WTC11 (cell line): Measurements from ENCODE around the gene CNTLN. TPM values are rescaled to one million over a fixed set of nuclear protein-coding genes. Genes with fewer than 3 reads are reported as not detected.

ENCODE experiments used
- ATAC-seq: fragments of 200-7000 bp; cut with Tn5 transposase; 2 replicates; pipeline ENCODE4 v1.10.0; 2021; ENCODE audit warnings: mild to moderate bottlenecking, moderate library complexity
- CTCF ChIA-PET: fragments of 300-600 bp; sonication (Branson Sonifier 250); formaldehyde crosslinking; loops from one replicate; lab custom pipeline; 2021; ENCODE audit warnings: antibody characterized with exemption; lab: Charles Lee
- POLR2A ChIA-PET: fragments of 350-600 bp; sonication (Branson Sonifier 250); formaldehyde crosslinking; loops from one replicate; lab custom pipeline; 2021; ENCODE audit warnings: antibody characterized with exemption; lab: Charles Lee
- DNase-seq: peaks from one replicate; pipeline ENCODE4 v3.0.0; 2021; ENCODE audit warnings: low spot score
- H3K27ac Mint-ChIP-seq: 2 replicates; pipeline ENCODE4 v1.8.0; 2021; ENCODE audit warnings: mixed read lengths
- H3K27me3 Mint-ChIP-seq: 2 replicates; pipeline ENCODE4 v1.8.0; 2021; ENCODE audit warnings: low read depth, mild to moderate bottlenecking, moderate library complexity, mixed read lengths
- H3K36me3 Mint-ChIP-seq: 2 replicates; pipeline ENCODE4 v1.8.0; 2021; ENCODE audit warnings: mixed read lengths
- H3K4me1 Mint-ChIP-seq: 2 replicates; pipeline ENCODE4 v1.8.0; 2022; ENCODE audit warnings: mixed read lengths
- H3K4me3 Mint-ChIP-seq: 2 replicates; pipeline ENCODE4 v1.8.0; 2021; ENCODE audit warnings: mild to moderate bottlenecking, moderate library complexity, mixed read lengths
- H3K9me3 Mint-ChIP-seq: 2 replicates; pipeline ENCODE4 v1.8.0; 2021; ENCODE audit warnings: mixed read lengths
- ARID4B ChIP-seq: sonication (generic); formaldehyde crosslinking; IDR thresholded peaks from 2 replicates; pipeline ENCODE4 v1.8.0; 2023; ENCODE audit warnings: missing genetic modification reagents, mild to moderate bottlenecking, borderline replicate concordance
- ATF2 ChIP-seq: sonication (generic); formaldehyde crosslinking; IDR thresholded peaks from 2 replicates; pipeline ENCODE4 v1.8.1; 2022; ENCODE audit warnings: low read depth, missing genetic modification reagents, borderline replicate concordance
- ATF3 ChIP-seq: sonication (generic); formaldehyde crosslinking; conservative IDR thresholded peaks from 2 replicates; pipeline ENCODE4 v1.8.1; 2022; ENCODE audit warnings: mild to moderate bottlenecking, missing genetic modification reagents
- E2F4 ChIP-seq: sonication (generic); formaldehyde crosslinking; IDR thresholded peaks from 2 replicates; pipeline ENCODE4 v1.8.1; 2022; ENCODE audit warnings: low read depth, mild to moderate bottlenecking, moderate library complexity, missing genetic modification reagents, borderline replicate concordance
- ELF4 ChIP-seq: sonication (generic); formaldehyde crosslinking; IDR thresholded peaks from 2 replicates; pipeline ENCODE4 v1.8.1; 2022; ENCODE audit warnings: low read depth, mild to moderate bottlenecking, moderate library complexity, missing genetic modification reagents
- ERG ChIP-seq: fragments of 250-450 bp; sonication (Bioruptor Pico); IDR thresholded peaks from 2 replicates; pipeline ENCODE4 v1.8.0; 2021; ENCODE audit warnings: mild to moderate bottlenecking
- JAZF1 ChIP-seq: fragments of 250-450 bp; sonication (Bioruptor Pico); IDR thresholded peaks from 2 replicates; pipeline ENCODE4 v1.9.0; 2021; ENCODE audit warnings: moderate library complexity, mild to moderate bottlenecking, inconsistent platforms
- MYBL2 ChIP-seq: sonication (generic); formaldehyde crosslinking; IDR thresholded peaks from 2 replicates; pipeline ENCODE4 v1.8.1; 2023; ENCODE audit warnings: mild to moderate bottlenecking, moderate library complexity, missing genetic modification reagents
- OVOL2 ChIP-seq: fragments of 250-450 bp; sonication (Bioruptor Pico); IDR thresholded peaks from 2 replicates; pipeline ENCODE4 v1.9.0; 2021; ENCODE audit warnings: mild to moderate bottlenecking, borderline replicate concordance
- PREB ChIP-seq: sonication (generic); formaldehyde crosslinking; IDR thresholded peaks from 2 replicates; pipeline ENCODE4 v1.8.1; 2022; ENCODE audit warnings: mild to moderate bottlenecking, missing genetic modification reagents, moderate library complexity, borderline replicate concordance
- PRRX2 ChIP-seq: fragments of 250-450 bp; sonication (Bioruptor Pico); IDR thresholded peaks from 2 replicates; pipeline ENCODE4 v1.8.0; 2021; ENCODE audit warnings: mild to moderate bottlenecking
- STAT6 ChIP-seq: sonication (generic); formaldehyde crosslinking; conservative IDR thresholded peaks from 2 replicates; pipeline ENCODE4 v1.8.1; 2023; ENCODE audit warnings: mild to moderate bottlenecking, low read depth, missing genetic modification reagents, moderate library complexity
- TCF7 ChIP-seq: sonication (generic); formaldehyde crosslinking; IDR thresholded peaks from 2 replicates; pipeline ENCODE4 v1.8.0; 2022; ENCODE audit warnings: mild to moderate bottlenecking, low read depth, missing genetic modification reagents, moderate library complexity
- ZBTB21 ChIP-seq: sonication (generic); formaldehyde crosslinking; IDR thresholded peaks from 2 replicates; pipeline ENCODE4 v1.8.1; 2023; ENCODE audit warnings: mild to moderate bottlenecking, missing genetic modification reagents, borderline replicate concordance
- ZNF219 ChIP-seq: sonication (generic); formaldehyde crosslinking; IDR thresholded peaks from 2 replicates; pipeline ENCODE4 v1.8.0; 2023; ENCODE audit warnings: missing genetic modification reagents, mild to moderate bottlenecking, borderline replicate concordance
- ZNF425 ChIP-seq: fragments of 250-450 bp; sonication (Bioruptor Pico); conservative IDR thresholded peaks from 2 replicates; pipeline ENCODE4 v1.9.0; 2021; ENCODE audit warnings: mild to moderate bottlenecking
- ZNF512 ChIP-seq: sonication (generic); formaldehyde crosslinking; IDR thresholded peaks from 2 replicates; pipeline ENCODE4 v1.8.1; 2022; ENCODE audit warnings: missing genetic modification reagents, borderline replicate concordance
- total RNA-seq: library from RNA; stranded (reverse); gene quantifications from 3 replicates; pipeline ENCODE4 v1.2.3, GENCODE V29; 2021

The CNTLN gene
- total RNA-seq, 1 experiment from 2014 or later, result 13.4 TPM

GRCh38 chr9:17294822-17295624, 160.2 kb downstream of the CNTLN start:
- ATAC-seq (peak; percentile 52), DNase-seq (no peak)
- H3K4me1 Mint-ChIP-seq, result peaks cover 20% of the 10 kb centered on the region
- no peaks in the 10 kb centered on the region for H3K27me3 Mint-ChIP-seq
- H3K4me3 Mint-ChIP-seq, result no peak overlapping the region
- POLR2A ChIA-PET, result no interaction called here
- CTCF ChIA-PET, result no interaction called here
- peaks cover 23% of the 10 kb centered on the region for H3K36me3 Mint-ChIP-seq
- peaks cover 19% of the 10 kb centered on the region for H3K9me3 Mint-ChIP-seq
- peak overlapping the region; percentile 66 for H3K27ac Mint-ChIP-seq
- TF ChIP-seq TCF7 (CRISPR knock-in tag) (no peak), PREB (no peak), JAZF1 (CRISPR knock-in tag) (no peak), ZBTB21 (CRISPR knock-in tag) (no peak), ZNF512 (CRISPR knock-in tag) (no peak), ZNF425 (no peak), ELF4 (CRISPR knock-in tag) (no peak), PRRX2 (CRISPR knock-in tag) (no peak), ERG (CRISPR knock-in tag) (no peak), ATF3 (CRISPR knock-in tag) (no peak), ATF2 (no peak), STAT6 (CRISPR knock-in tag) (no peak), MYBL2 (no peak), ARID4B (no peak), ZNF219 (CRISPR knock-in tag) (no peak), OVOL2 (no peak), E2F4 (CRISPR knock-in tag) (no peak)
